BJ (cell line): ENCODE data around the gene CAMTA2. TPM values are rescaled to one million over a fixed set of nuclear protein-coding genes. Genes with fewer than 3 reads are reported as not detected.

Experiments
- CTCF ChIA-PET: fragments of 350-600 bp; formaldehyde crosslinking; extraction: SDS; loops from one replicate; lab custom pipeline; 2021; ENCODE audit warnings: antibody characterized with exemption, inconsistent platforms; lab: Yijun Ruan, JAX
- POLR2A ChIA-PET: fragments of 300-600 bp; sonication (Branson Sonifier 250); formaldehyde crosslinking; extraction: SDS; loops from one replicate; lab custom pipeline; 2021; ENCODE audit warnings: antibody characterized with exemption; lab: Charles Lee
- DNase-seq: peaks from one replicate; pipeline ENCODE4 v3.0.0-alpha.2; 2011; ENCODE audit warnings: low read depth
- H3K27me3 ChIP-seq: 2 replicates; pipeline ENCODE4 v1.6.0; 2011; ENCODE audit warnings: low read length; ENCODE audit not compliant: control insufficient read depth, insufficient read depth
- H3K36me3 ChIP-seq: 2 replicates; pipeline ENCODE4 v1.5.1; 2011; ENCODE audit warnings: low read length; ENCODE audit not compliant: control insufficient read depth, insufficient read depth
- H3K4me3 ChIP-seq: 2 replicates; pipeline ENCODE4 v1.5.1; 2011; ENCODE audit warnings: low read depth, mild to moderate bottlenecking, control low read depth, low read length
- polyA plus RNA-seq: library from polyadenylated mRNA; depleted of rRNA; stranded (reverse); fragments of >200 nt; gene quantifications from 2 replicates; pipeline ENCODE4 v1.2.3, GENCODE V29; 2011
- TF ChIP-seq, protein P1 (sequence below): IDR thresholded peaks from 2 replicates; pipeline ENCODE4 v1.5.1; 2011; ENCODE audit warnings: low read depth, mild to moderate bottlenecking, control low read depth, inconsistent platforms, low read length, moderate library complexity; ENCODE audit not compliant: insufficient read depth

CAMTA2 gene
- polyA plus RNA-seq, 1 experiment = 65.6 TPM

- CTCF ChIA-PET = interaction anchor here (1.3 to 1.5 kb wide), 2 partner anchors 38 to 41 kb away, joined by 4 to 5 read pairs; no protein-coding TSS in a partner anchor
- H3K27me3 ChIP-seq = no peaks in the 10 kb centered on the region
- peaks cover 19% of the 10 kb centered on the region for H3K36me3 ChIP-seq
- TF ChIP-seq, protein P1, sequence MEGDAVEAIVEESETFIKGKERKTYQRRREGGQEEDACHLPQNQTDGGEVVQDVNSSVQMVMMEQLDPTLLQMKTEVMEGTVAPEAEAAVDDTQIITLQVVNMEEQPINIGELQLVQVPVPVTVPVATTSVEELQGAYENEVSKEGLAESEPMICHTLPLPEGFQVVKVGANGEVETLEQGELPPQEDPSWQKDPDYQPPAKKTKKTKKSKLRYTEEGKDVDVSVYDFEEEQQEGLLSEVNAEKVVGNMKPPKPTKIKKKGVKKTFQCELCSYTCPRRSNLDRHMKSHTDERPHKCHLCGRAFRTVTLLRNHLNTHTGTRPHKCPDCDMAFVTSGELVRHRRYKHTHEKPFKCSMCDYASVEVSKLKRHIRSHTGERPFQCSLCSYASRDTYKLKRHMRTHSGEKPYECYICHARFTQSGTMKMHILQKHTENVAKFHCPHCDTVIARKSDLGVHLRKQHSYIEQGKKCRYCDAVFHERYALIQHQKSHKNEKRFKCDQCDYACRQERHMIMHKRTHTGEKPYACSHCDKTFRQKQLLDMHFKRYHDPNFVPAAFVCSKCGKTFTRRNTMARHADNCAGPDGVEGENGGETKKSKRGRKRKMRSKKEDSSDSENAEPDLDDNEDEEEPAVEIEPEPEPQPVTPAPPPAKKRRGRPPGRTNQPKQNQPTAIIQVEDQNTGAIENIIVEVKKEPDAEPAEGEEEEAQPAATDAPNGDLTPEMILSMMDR = no peak
- POLR2A ChIA-PET = interaction anchor here (2.5 kb wide), 1 partner anchor 20 kb away, joined by 17 read pairs; the partner anchor contains the start of gene SPAG7
- no peak for DNase-seq
- H3K4me3 ChIP-seq = peak overlapping the region; percentile 92
Observed at GRCh38 chr17:4947010-4947410, 40.5 kb downstream of the CAMTA2 start.

DNA sequence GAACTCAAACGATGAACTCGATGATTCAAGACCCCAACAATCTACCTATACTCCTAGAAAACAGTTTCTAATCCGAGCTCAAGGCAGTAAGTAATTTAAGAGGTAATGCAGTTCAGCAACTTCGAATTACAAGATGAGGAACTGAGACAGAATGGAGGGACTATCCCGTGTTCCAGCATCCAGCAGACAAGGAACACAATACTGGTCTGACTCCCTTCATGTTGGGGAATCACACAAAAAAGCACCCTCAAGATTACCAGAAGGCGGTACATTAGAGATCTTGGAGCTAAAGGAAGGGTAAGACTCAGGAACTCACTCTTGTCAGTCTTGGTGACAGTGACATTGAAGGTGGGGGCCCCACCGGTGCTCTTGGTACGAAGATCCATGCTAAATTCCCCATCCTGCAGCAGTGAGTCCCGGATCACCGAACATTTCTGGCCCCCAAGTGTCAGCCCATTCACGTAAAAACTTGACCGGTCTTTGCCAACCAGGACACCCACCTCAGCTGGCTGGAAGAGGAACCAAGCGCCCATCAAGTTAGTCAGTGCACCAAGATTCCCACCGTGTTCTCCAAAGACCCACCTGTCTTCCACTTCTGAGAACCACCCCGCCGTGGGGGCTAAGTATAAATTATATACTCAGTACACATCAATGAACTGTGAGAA, 41.0 kb downstream of the CAMTA2 start:
- Histone ChIP-seq H3K4me3 (peak overlapping the region; percentile 92), H3K36me3 (peaks cover 20% of the 10 kb centered on the region), H3K27me3 (no peaks in the 10 kb centered on the region)
- no peak for DNase-seq
- CTCF ChIA-PET = interaction anchor here (0.7 to 1.5 kb wide), 3 partner anchors 20 to 42 kb away, joined by 3 to 5 read pairs (median 5); no protein-coding TSS in a partner anchor
- TF ChIP-seq, protein P1 = no peak
- POLR2A ChIA-PET = interaction anchor here (0.8 to 2.5 kb wide), 2 partner anchors 21 kb away, joined by 14 to 17 read pairs; partner anchors contain the start of gene SPAG7

DNA sequence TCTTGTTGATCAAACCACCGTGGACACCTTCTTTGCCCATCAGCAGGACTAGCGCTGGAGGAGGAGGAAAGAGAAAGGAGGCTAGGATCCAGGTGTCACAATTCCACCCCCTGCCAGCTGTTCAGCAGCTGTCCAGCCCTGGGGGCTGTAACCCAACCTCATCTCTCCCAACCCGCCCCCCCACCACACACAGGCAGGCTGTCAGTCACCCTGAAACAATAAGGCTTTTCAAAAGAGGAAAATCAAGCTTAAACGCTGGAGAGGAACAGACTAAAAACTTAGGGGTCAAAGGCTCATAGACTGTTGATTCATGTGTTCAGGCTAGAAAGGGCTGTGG, 41.6 kb downstream of the CAMTA2 start:
- TF ChIP-seq, protein P1 = no peak
- Histone ChIP-seq H3K36me3 (peaks cover 20% of the 10 kb centered on the region), H3K4me3 (peak overlapping the region; percentile 92), H3K27me3 (no peaks in the 10 kb centered on the region)
- DNase-seq = no peak
- CTCF ChIA-PET = interaction anchor here (0.7 to 1.5 kb wide), 3 partner anchors 20 to 42 kb away, joined by 3 to 5 read pairs (median 5); no protein-coding TSS in a partner anchor
- POLR2A ChIA-PET = interaction anchor here (0.8 to 1.0 kb wide), 2 partner anchors 21 kb away, joined by 3 to 14 read pairs; partner anchors contain the start of gene SPAG7

- CTCF ChIA-PET = interaction anchor here (1.0 to 1.5 kb wide), 2 partner anchors 21 to 43 kb away, joined by 5 read pairs; no protein-coding TSS in a partner anchor
- POLR2A ChIA-PET = interaction anchor here (1.0 kb wide), 1 partner anchor 22 kb away, joined by 3 read pairs; the partner anchor contains the start of gene SPAG7
- TF ChIP-seq, protein P1 = no peak
- H3K36me3 ChIP-seq = peaks cover 20% of the 10 kb centered on the region
- H3K27me3 ChIP-seq = no peaks in the 10 kb centered on the region
- peak overlapping the region; percentile 92 for H3K4me3 ChIP-seq
- DNase-seq = peak; percentile 55
Observed at GRCh38 chr17:4945176-4945943, 42.1 kb downstream of the CAMTA2 start.
